Measurements from ENCODE around the gene APOL1. TPM values are rescaled to one million over a fixed set of nuclear protein-coding genes. Genes with fewer than 3 reads are reported as not detected.
"Not testable (repeated sequence)": the region's sequence is repeated elsewhere in the genome, so short reads cannot be mapped to it uniquely, and the experiment has no call there.

The APOL1 gene
- total RNA-seq, 3 donors from 2014 or later = 39.8 to 53.1 (median 42.0) TPM

DNA sequence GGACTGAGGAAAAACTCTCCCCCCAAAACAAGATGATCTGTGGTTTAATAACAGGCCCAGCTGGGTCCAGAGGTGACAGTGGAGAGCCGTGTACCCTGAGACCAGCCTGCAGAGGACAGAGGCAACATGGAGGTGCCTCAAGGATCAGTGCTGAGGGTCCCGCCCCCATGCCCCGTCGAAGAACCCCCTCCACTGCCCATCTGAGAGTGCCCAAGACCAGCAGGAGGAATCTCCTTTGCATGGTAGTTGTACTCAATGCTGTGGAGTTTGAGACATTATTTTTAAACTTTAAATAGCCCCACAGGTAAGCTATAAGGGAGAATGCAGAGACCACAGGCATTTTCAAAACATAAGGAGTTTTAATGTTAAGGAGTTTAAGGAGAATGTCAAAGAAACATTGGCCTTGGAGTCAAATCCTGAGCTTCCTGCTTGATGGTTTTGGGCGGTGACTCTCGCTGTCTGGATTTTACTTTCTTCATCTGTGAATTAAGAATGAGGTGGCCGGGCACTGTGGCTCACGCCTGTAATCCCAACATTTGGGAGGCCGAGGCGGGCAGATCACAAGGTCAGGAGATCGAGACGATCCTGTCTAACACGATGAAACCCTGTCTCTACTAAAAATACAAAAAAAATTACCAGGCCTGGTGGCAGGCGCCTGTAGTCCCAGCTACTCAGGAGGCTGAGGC lies 6.8 kb downstream of the APOL1 start:
- ATAC-seq = no peak
- Mint-ChIP-seq H3K36me3 (ENCODE audit: insufficient read depth) (peaks cover 54% of the 10 kb centered on the region), H3K27me3 (ENCODE audit: low read depth) (no peaks in the 10 kb centered on the region), H3K4me3 (no peak overlapping the region), H3K9me3 (no peaks in the 10 kb centered on the region), H3K4me1 (ENCODE audit: low read depth) (peaks cover 42% of the 10 kb centered on the region)
- no peak for DNase-seq

GRCh38 chr22:36261675-36262074 lies 8.7 kb downstream of the APOL1 start:
- H3K4me3 Mint-ChIP-seq; H3K27me3 Mint-ChIP-seq (ENCODE audit: low read depth); H3K9me3 Mint-ChIP-seq; ATAC-seq; DNase-seq: not testable (repeated sequence)
- peaks cover 26% of the 10 kb centered on the region for H3K4me1 Mint-ChIP-seq (ENCODE audit: low read depth)
- peaks cover 58% of the 10 kb centered on the region for H3K36me3 Mint-ChIP-seq (ENCODE audit: insufficient read depth)

DNA sequence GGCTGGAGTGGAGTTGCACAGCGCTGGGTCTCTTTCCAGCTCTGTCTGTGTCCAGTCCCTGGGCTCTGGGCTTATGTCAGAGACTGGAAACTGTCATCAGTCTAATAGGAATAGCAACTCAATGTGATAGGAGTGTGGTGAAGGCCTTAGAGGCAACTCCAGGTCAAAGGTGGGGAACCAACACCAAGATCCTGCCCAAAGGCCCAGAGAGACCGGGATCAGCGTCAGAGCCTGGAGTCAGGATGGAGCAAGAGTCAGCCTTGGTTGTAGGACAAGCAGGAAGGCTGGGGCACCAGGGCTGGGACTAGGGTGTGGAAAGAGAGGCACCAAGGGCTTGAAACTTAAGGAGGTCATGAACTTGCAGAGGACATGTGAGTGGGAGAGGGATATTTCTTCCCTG lies 9.4 kb downstream of the APOL1 start:
- not testable (repeated sequence) for ATAC-seq; H3K9me3 Mint-ChIP-seq; DNase-seq; H3K27me3 Mint-ChIP-seq (ENCODE audit: low read depth); H3K4me3 Mint-ChIP-seq
- Mint-ChIP-seq H3K4me1 (ENCODE audit: low read depth) (peaks cover 21% of the 10 kb centered on the region), H3K36me3 (ENCODE audit: insufficient read depth) (peaks cover 61% of the 10 kb centered on the region)

DNA sequence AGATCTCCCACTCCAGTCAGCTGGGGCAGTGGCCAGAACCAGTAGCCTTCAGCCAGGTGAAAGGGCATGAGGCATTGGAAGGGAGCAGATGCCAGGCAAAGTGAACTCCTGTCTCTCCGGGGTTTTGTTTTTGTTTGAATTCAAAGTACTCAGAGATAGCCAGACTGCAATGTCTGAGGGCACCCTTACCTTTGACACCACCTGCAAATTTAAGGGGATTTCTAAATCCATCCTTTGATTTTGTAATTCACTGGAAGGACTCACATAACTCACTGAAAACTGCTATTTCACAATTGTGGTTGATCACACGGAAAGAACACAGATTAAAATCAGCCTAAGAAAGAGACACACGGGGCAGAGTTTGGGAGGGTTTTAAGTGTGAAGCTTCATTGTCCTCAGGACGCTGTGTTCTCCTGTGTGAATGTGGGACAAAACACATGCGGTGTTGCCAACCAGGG lies 10.3 kb downstream of the APOL1 start:
- not testable (repeated sequence) for H3K27me3 Mint-ChIP-seq (ENCODE audit: low read depth); DNase-seq; H3K4me3 Mint-ChIP-seq; H3K9me3 Mint-ChIP-seq; ATAC-seq
- peaks cover 61% of the 10 kb centered on the region for H3K36me3 Mint-ChIP-seq (ENCODE audit: insufficient read depth)
- H3K4me1 Mint-ChIP-seq (ENCODE audit: low read depth) = peaks cover 14% of the 10 kb centered on the region

DNA sequence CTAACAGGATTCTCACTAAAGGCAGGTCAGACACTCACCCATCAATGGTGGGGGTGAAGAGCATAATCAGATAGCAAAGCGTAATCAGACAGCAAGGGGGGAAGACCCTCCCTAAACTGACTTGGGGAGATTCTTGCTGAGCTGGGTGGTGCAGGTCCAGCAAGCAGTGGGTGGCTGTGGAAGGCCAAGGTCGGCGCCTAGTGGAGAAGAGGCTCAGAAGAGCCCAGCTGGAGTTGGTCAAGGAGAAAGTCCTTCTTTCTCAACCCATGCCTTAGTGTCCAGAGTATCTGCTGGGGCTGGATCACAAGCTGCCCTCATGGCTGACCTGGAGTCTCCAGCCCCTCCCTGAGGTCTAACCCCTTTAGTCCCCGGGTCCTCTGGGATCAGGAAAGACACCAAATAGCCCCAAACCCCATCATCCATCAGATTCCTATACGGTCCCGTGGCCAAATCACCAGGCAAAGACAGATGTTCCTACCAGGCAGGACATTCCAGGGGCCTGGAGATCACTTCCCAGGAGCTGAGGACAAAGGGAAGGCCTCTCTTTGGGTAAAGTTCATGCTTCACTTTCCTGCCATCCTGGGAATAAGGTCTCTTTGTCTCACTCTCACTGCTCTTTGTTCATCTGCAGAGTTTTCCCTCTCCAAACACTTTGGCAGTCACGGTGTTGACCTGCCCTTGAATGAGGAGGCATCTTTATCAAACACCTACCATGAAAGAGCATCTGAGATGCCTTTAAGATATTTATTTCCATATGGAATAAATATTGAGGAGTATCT lies 11.1 kb downstream of the APOL1 start:
- peaks cover 56% of the 10 kb centered on the region for H3K36me3 Mint-ChIP-seq (ENCODE audit: insufficient read depth)
- not testable (repeated sequence) for ATAC-seq; H3K9me3 Mint-ChIP-seq; DNase-seq; H3K4me3 Mint-ChIP-seq; H3K4me1 Mint-ChIP-seq (ENCODE audit: low read depth); H3K27me3 Mint-ChIP-seq (ENCODE audit: low read depth)

DNA sequence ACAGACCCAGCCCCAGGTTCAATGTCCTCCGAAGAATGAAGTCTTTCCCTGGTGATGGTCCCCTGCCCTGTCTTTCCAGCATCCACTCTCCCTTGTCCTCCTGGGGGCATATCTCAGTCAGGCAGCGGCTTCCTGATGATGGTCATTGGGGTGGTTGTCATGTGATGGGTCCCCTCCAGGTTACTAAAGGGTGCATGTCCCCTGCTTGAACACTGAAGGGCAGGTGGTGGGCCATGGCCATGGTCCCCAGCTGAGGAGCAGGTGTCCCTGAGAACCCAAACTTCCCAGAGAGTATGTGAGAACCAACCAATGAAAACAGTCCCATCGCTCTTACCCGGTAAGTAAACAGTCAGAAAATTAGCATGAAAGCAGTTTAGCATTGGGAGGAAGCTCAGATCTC lies 14.1 kb downstream of the APOL1 start:
- no peak overlapping the region for H3K4me3 Mint-ChIP-seq
- H3K27me3 Mint-ChIP-seq (ENCODE audit: low read depth) = no peaks in the 10 kb centered on the region
- no peak for ATAC-seq
- H3K4me1 Mint-ChIP-seq (ENCODE audit: low read depth) = no peaks in the 10 kb centered on the region
- no peaks in the 10 kb centered on the region for H3K9me3 Mint-ChIP-seq
- peaks cover 42% of the 10 kb centered on the region for H3K36me3 Mint-ChIP-seq (ENCODE audit: insufficient read depth)
- no peak for DNase-seq

- Mint-ChIP-seq H3K4me1 (ENCODE audit: low read depth) (no peaks in the 10 kb centered on the region), H3K36me3 (ENCODE audit: insufficient read depth) (peaks cover 35% of the 10 kb centered on the region), H3K9me3 (no peaks in the 10 kb centered on the region), H3K4me3 (no peak overlapping the region), H3K27me3 (ENCODE audit: low read depth) (no peaks in the 10 kb centered on the region)
- peak in 1 of 2 donors; percentile 30 for ATAC-seq
- no peak for DNase-seq
Measured at GRCh38 chr22:36267896-36268485, 15.1 kb downstream of the APOL1 start.

GRCh38 chr22:36271231-36271630 lies 18.3 kb downstream of the APOL1 start:
- not testable (repeated sequence) for H3K4me3 Mint-ChIP-seq; DNase-seq; H3K4me1 Mint-ChIP-seq (ENCODE audit: low read depth); H3K27me3 Mint-ChIP-seq (ENCODE audit: low read depth); H3K9me3 Mint-ChIP-seq; ATAC-seq
- peaks cover 19% of the 10 kb centered on the region for H3K36me3 Mint-ChIP-seq (ENCODE audit: insufficient read depth)

GRCh38 chr22:36271951-36272350 lies 19.0 kb downstream of the APOL1 start:
- H3K27me3 Mint-ChIP-seq (ENCODE audit: low read depth); H3K9me3 Mint-ChIP-seq; DNase-seq; ATAC-seq; H3K4me1 Mint-ChIP-seq (ENCODE audit: low read depth); H3K4me3 Mint-ChIP-seq: not testable (repeated sequence)
- H3K36me3 Mint-ChIP-seq (ENCODE audit: insufficient read depth) = peaks cover 14% of the 10 kb centered on the region

GRCh38 chr22:36274531-36274930 lies 21.6 kb downstream of the APOL1 start:
- peaks cover 11% of the 10 kb centered on the region for H3K4me1 Mint-ChIP-seq (ENCODE audit: low read depth)
- H3K36me3 Mint-ChIP-seq (ENCODE audit: insufficient read depth) = peaks cover 8% of the 10 kb centered on the region
- H3K4me3 Mint-ChIP-seq = no peak overlapping the region
- DNase-seq = no peak
- H3K9me3 Mint-ChIP-seq = no peaks in the 10 kb centered on the region
- no peak for ATAC-seq
- H3K27me3 Mint-ChIP-seq (ENCODE audit: low read depth) = no peaks in the 10 kb centered on the region

DNA sequence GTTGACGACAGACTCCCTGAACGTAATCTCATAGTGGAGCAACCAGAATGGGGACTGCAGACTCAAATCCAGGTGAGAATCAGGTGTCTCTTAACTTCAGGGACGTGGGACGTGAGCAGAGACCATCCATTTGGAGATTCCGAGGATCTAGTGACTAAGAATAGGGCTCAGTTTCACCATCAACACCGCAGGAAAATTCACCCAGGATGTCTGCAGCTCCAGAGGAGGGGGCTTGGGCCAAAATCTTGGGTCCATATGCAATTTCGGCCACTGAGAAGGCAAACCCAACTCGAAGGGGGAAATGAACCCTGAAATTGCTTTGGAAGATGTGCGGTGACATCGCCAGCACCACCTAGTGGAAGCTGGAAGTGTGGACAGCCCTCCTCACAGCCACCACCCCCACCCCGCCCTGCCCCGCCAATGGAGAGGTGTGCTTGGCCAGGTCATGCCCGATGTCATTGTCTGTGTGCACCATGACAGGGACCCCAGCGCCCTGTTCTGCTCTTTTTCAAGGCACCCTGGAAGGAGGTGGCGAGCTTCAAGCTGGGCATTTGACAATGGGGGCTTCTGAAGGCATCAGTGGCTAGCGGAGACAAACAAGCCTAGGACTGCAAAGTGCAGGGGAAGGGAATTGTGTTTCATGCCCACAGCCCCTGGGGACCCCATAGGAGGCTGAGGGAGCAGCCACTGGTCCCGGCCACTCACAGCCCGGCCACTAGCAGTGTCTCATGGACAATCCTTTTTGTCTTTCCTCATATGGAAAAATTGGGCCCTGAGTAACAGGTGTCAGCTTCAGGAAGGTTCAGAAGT lies 24.8 kb downstream of the APOL1 start:
- H3K36me3 Mint-ChIP-seq (ENCODE audit: insufficient read depth) = peaks cover 19% of the 10 kb centered on the region
- no peak overlapping the region for H3K4me3 Mint-ChIP-seq
- H3K4me1 Mint-ChIP-seq (ENCODE audit: low read depth) = peaks cover 11% of the 10 kb centered on the region
- H3K9me3 Mint-ChIP-seq = no peaks in the 10 kb centered on the region
- H3K27me3 Mint-ChIP-seq (ENCODE audit: low read depth) = no peaks in the 10 kb centered on the region
- DNase-seq (peak; percentile 58), ATAC-seq (peak; percentile 85 to 89)

DNA sequence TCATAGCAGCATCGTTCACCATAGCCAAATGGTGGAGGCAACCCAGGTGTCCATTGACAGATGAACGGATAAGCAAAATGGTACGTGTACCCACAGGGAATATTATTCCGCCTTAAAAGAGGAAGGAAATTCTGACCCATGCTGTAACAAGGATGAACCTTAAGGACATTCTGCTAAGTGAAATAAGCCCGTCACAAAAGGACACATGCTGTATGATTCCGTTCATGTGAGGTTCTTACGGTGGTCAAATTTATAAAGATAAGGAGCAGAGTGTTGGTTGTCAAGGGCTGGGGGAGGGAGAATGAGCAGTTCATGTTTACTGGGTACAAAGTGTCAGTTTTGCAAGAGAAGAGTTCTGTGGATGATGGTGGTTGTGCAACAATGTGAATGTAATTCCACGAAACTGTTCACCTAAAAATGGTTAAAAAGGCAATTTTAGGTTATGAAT lies 26.3 kb downstream of the APOL1 start:
- no peak overlapping the region for H3K4me3 Mint-ChIP-seq
- H3K4me1 Mint-ChIP-seq (ENCODE audit: low read depth) = peaks cover 11% of the 10 kb centered on the region

DNA sequence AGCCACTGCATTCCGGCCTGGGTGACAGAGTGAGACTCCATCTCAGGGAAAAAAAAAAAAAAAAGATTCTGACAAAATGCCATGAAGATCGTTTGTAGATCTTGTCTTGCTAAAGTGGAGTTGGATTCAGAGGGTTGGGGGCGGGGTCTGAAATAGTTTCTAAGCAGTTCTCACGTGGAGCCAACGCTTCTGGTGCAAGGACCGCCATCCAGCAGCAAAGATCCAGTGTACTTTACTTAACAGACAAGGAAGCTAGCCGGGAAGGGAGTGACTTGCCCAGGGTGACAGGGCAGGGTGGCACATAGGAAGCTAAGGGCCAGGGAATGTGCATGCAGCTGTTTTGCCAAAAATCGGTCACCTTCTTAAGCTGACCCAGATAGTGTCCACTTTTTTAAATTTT lies 27.4 kb downstream of the APOL1 start:
- DNase-seq (no peak), ATAC-seq (no peak)
- Mint-ChIP-seq H3K9me3 (no peaks in the 10 kb centered on the region), H3K4me1 (ENCODE audit: low read depth) (peaks cover 11% of the 10 kb centered on the region), H3K27me3 (ENCODE audit: low read depth) (no peaks in the 10 kb centered on the region), H3K4me3 (no peak overlapping the region), H3K36me3 (ENCODE audit: insufficient read depth) (peaks cover 24% of the 10 kb centered on the region)

More for the DNA sequence above, 26.3 kb downstream of the APOL1 start:
- ATAC-seq = no peak
- Mint-ChIP-seq H3K36me3 (ENCODE audit: insufficient read depth) (peaks cover 24% of the 10 kb centered on the region), H3K27me3 (ENCODE audit: low read depth) (no peaks in the 10 kb centered on the region), H3K9me3 (no peaks in the 10 kb centered on the region)
- no peak for DNase-seq

- no peaks in the 10 kb centered on the region for H3K9me3 Mint-ChIP-seq
- H3K4me1 Mint-ChIP-seq (ENCODE audit: low read depth) = peaks cover 14% of the 10 kb centered on the region
- H3K4me3 Mint-ChIP-seq = no peak overlapping the region
- peaks cover 31% of the 10 kb centered on the region for H3K36me3 Mint-ChIP-seq (ENCODE audit: insufficient read depth)
- no peaks in the 10 kb centered on the region for H3K27me3 Mint-ChIP-seq (ENCODE audit: low read depth)
- DNase-seq (no peak), ATAC-seq (no peak)
Measured at GRCh38 chr22:36281781-36282327, 28.9 kb downstream of the APOL1 start.
